ENCODE results near the gene DPT. TPM values are rescaled to one million over a fixed set of nuclear protein-coding genes. Genes with fewer than 3 reads are reported as not detected.

Gene DPT
- total and polyA plus RNA-seq, 2 of the 4 experiments (the other 2 are of a cell fraction), result not detected

DNA sequence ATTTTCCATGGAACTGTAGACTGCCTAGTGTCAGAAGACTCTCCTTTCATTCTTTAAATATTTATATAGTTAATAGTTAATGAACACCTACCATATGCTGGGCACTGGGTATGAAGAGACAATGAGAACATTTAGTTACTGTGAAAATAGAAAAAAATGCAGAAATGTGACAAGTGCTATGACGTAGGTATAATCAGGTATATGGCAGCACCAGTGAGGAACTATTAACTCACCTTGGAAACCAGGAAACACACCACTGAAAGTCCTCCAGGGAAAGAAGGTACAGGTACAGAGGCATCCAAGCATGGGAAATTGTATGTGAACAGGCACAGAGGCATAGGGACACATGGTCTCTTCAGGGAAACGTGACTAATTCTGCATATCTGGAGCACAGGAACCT is 42.3 kb downstream of the DPT start:
- H3K4me1 ChIP-seq (ENCODE audit: control insufficient read depth, insufficient read depth, low read length), result no peaks in the 10 kb centered on the region
- no peak overlapping the region for H3K4ac ChIP-seq (ENCODE audit: low read depth, low read length)
- H2BK120ac ChIP-seq (ENCODE audit: low read depth, low read length), result no peak overlapping the region
- H3K4me3 ChIP-seq (ENCODE audit: insufficient read depth, low read depth, low read length), result no peak overlapping the region
- no peak overlapping the region for H3K14ac ChIP-seq (replicated peaks; ENCODE audit: low read depth, low read length)
- H3K9me1 ChIP-seq (ENCODE audit: insufficient read depth, low read length), result no peaks in the 10 kb centered on the region
- no peak overlapping the region for H2AK5ac ChIP-seq (ENCODE audit: low read depth, low read length)
- TF ChIP-seq RAD21 (IDR thresholded peaks at IDR 0.05; ENCODE audit: low read length) (no peak), FOS (IDR thresholded peaks at IDR 0.05; ENCODE audit: low read depth, low read length) (no peak), MXI1 (IDR thresholded peaks at IDR 0.05; ENCODE audit: borderline replicate concordance, low read depth, low read length) (no peak), NFE2L2 (IDR thresholded peaks at IDR 0.05; ENCODE audit: low read depth, low read length) (no peak), CEBPB (IDR thresholded peaks at IDR 0.05; ENCODE audit: low read depth, low read length) (no peak), BHLHE40 (IDR thresholded peaks at IDR 0.05; ENCODE audit: low read depth, low read length) (no peak), CHD1 (IDR thresholded peaks at IDR 0.05; ENCODE audit: low read depth, low read length) (no peak), RFX5 (IDR thresholded peaks at IDR 0.05; ENCODE audit: low read depth, low read length) (no peak)
- TF ChIP-seq, protein P1, sequence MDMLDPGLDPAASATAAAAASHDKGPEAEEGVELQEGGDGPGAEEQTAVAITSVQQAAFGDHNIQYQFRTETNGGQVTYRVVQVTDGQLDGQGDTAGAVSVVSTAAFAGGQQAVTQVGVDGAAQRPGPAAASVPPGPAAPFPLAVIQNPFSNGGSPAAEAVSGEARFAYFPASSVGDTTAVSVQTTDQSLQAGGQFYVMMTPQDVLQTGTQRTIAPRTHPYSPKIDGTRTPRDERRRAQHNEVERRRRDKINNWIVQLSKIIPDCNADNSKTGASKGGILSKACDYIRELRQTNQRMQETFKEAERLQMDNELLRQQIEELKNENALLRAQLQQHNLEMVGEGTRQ (IDR thresholded peaks at IDR 0.05; ENCODE audit: low read depth, low read length), result no peak
- no peak overlapping the region for H4K8ac ChIP-seq (ENCODE audit: low read depth in 2 of 2, low read length in 2 of 2)
- H2BK20ac ChIP-seq (ENCODE audit: low read depth, low read length), result no peak overlapping the region
- no peak overlapping the region for H4K91ac ChIP-seq (ENCODE audit: insufficient read depth, low read depth, low read length)
- H3K4me2 ChIP-seq (ENCODE audit: low read depth, low read length), result no peak overlapping the region
- no peaks in the 10 kb centered on the region for H3K36me3 ChIP-seq (ENCODE audit: control insufficient read depth, insufficient read depth, low read length)
- no peak overlapping the region for H3K56ac ChIP-seq (ENCODE audit: extremely low read depth, insufficient read depth, low read length)
- no peaks in the 10 kb centered on the region for H3K79me1 ChIP-seq (ENCODE audit: low read depth in 1 of 2, low read length in 2 of 2)
- no peak overlapping the region for H2BK5ac ChIP-seq (ENCODE audit: low read depth, low read length, poor library complexity, severe bottlenecking)
- no peak for DNase-seq
- H2AK9ac ChIP-seq (replicated peaks; ENCODE audit: low read depth, low read length, poor library complexity), result no peak overlapping the region
- H3K23ac ChIP-seq (ENCODE audit: low read depth, low read length), result no peak overlapping the region
- no peak overlapping the region for H2AFZ ChIP-seq (replicated peaks; ENCODE audit: low read length, poor library complexity)
- H3K18ac ChIP-seq (ENCODE audit: low read depth, low read length), result no peak overlapping the region
- WGBS, 2 experiments (ENCODE audit: extremely low coverage in 2 of 2, insufficient read length in 1 of 2), result 14% methylated on average over 1 of the region's 2 CpGs; no CpG with 5 or more reads in 1 of the 2 experiments
- no peak overlapping the region for H2BK15ac ChIP-seq (ENCODE audit: low read depth, low read length)
- intact Hi-C loops (cut with micrococcal nuclease) (no loop called here), in situ Hi-C loops (cut with MboI; ENCODE audit: low sequenced_read_pairs) (no loop called here), dilution Hi-C loops (cut with HindIII; ENCODE audit: low sequenced_read_pairs, unreplicated experiment) (no loop called here)
- no peak for ATAC-seq (ENCODE audit: low read depth)
- H4K20me1 ChIP-seq (ENCODE audit: insufficient read depth, low read length), result no peaks in the 10 kb centered on the region
- ChIA-PET CTCF (no interaction called here), POLR2A (ENCODE audit: unreplicated experiment) (no interaction called here)
- no peaks in the 10 kb centered on the region for H3K27me3 ChIP-seq (ENCODE audit: control insufficient read depth, insufficient read depth, low read length)
- H3K27ac ChIP-seq (ENCODE audit: insufficient read depth, low read length), result no peak overlapping the region
- H3K9ac ChIP-seq (ENCODE audit: low read depth, low read length), result no peak overlapping the region
- H3K9me3 ChIP-seq (ENCODE audit: control insufficient read depth, insufficient read depth, low read length), result no peaks in the 10 kb centered on the region
- no peak overlapping the region for H4K5ac ChIP-seq (ENCODE audit: low read depth, low read length)
- no TSS peak for BruUV-seq (replicated peaks)
